Measurements from ENCODE around the gene PRLHR. TPM values are rescaled to one million over a fixed set of nuclear protein-coding genes. Genes with fewer than 3 reads are reported as not detected.
A peak's percentile ranks its signal among the peaks of the same experiment; 100 is the strongest.

PRLHR gene
- total RNA-seq, 3 donors from 2014 or later: not detected

DNA sequence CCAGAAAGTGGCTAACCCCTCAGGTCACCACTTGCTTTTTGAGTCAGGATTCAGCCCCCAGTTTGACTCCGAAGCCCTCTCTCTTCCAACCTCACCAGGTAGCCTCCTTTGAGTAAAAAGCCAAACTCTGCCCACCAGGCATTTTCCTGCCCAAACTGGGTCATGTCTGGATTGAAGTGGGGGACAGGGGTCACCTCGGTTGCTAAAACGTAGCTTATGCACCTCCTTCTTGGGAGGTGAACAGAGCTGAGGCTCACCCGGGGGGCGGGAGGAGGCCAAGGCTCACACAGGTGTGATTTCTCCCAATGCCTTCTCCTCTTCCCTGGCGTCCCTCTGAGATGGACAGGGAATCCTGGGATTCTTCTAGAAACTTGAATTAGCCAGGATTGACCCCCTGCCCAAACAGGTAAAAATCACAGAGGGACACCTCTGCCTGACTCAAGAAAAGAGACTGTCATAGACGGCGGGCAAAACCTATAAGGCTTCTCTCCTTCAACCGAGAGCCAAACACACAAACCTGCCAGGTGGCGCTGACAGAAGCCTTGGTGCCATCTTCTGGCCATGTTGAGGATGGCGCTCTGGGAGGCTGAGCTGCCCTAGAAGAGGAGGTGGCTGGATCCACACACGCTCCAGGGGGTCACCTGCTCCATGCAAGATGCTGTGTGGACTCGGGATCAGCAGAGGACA lies 51.6 kb downstream of the PRLHR start:
- Histone ChIP-seq H3K4me1 (no peaks in the 10 kb centered on the region), H3K4me3 (no peak overlapping the region), H3K36me3 (no peaks in the 10 kb centered on the region), H3K27me3 (peaks cover 0 to 8% of the 10 kb centered on the region in 2 donors), H3K9me3 (no peaks in the 10 kb centered on the region), H3K27ac (no peak overlapping the region)
- no peak for TF ChIP-seq POLR2A (IDR thresholded peaks at IDR 0.05)
- TF ChIP-seq CTCF (IDR thresholded peaks at IDR 0.05): peak in 2 of 3 donors; percentile 54 to 71
- DNase-seq (ENCODE audit: low spot score in 2 of 2): peak in 1 of 2 donors; percentile 68
- intact Hi-C loops (cut with DNase I; ENCODE audit: low total_unique reads): no loop called here

- TF ChIP-seq POLR2A (IDR thresholded peaks at IDR 0.05) (no peak), POLR2AphosphoS5 (IDR thresholded peaks at IDR 0.05) (no peak), CTCF (IDR thresholded peaks at IDR 0.05) (no peak)
- no peaks in the 10 kb centered on the region for H3K36me3 ChIP-seq
- DNase-seq (ENCODE audit: low spot score in 2 of 2): no peak
Measured at GRCh38 chr10:118542745-118543144, 52.7 kb downstream of the PRLHR start.

DNA sequence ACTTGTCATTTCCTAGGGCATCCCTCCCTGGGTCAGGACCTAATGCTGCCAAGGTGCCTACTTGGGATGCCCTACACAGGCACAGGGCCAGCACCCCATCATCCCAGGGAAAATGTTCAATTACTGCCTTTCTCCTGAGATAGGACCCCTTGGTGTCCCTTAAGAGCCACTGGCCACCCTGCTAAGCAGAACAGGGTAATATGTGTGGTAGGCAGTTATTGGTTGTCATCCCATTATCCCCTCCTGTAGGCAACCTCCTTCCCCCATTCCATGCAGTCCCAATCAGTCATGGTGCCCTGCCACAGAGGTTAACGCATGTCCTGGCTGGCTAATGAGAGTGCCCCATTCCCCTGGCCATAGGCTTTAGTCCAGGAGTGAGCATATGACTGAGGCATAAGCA lies 53.2 kb downstream of the PRLHR start:
- Histone ChIP-seq H3K9me3 (no peaks in the 10 kb centered on the region), H3K4me3 (no peak overlapping the region), H3K27ac (no peak overlapping the region), H3K4me1 (no peaks in the 10 kb centered on the region), H3K27me3 (peaks cover 0 to 8% of the 10 kb centered on the region in 2 donors), H3K36me3 (no peaks in the 10 kb centered on the region)
- no peak for DNase-seq (ENCODE audit: low spot score in 2 of 2)
- TF ChIP-seq POLR2A (IDR thresholded peaks at IDR 0.05) (no peak), POLR2AphosphoS5 (IDR thresholded peaks at IDR 0.05) (no peak), CTCF (IDR thresholded peaks at IDR 0.05) (no peak)
- intact Hi-C loops (cut with DNase I; ENCODE audit: low total_unique reads): no loop called here

More at GRCh38 chr10:118542745-118543144, 52.7 kb downstream of the PRLHR start:
- Histone ChIP-seq H3K4me1 (no peaks in the 10 kb centered on the region), H3K4me3 (no peak overlapping the region), H3K9me3 (no peaks in the 10 kb centered on the region), H3K27me3 (peaks cover 0 to 8% of the 10 kb centered on the region in 2 donors), H3K27ac (no peak overlapping the region)
- intact Hi-C loops (cut with DNase I; ENCODE audit: low total_unique reads): no loop called here

- intact Hi-C loops (cut with DNase I; ENCODE audit: low total_unique reads): no loop called here
Measured at GRCh38 chr10:118541718-118542117, 53.7 kb downstream of the PRLHR start.

More at GRCh38 chr10:118541718-118542117, 53.7 kb downstream of the PRLHR start:
- no peaks in the 10 kb centered on the region for H3K4me1 ChIP-seq
- TF ChIP-seq CTCF (IDR thresholded peaks at IDR 0.05): no peak
- no peak for TF ChIP-seq POLR2A (IDR thresholded peaks at IDR 0.05)
- no peak for TF ChIP-seq POLR2AphosphoS5 (IDR thresholded peaks at IDR 0.05)
- peaks cover 0 to 8% of the 10 kb centered on the region in 2 donors for H3K27me3 ChIP-seq
- no peak for DNase-seq (ENCODE audit: low spot score in 2 of 2)
- no peak overlapping the region for H3K27ac ChIP-seq
- no peaks in the 10 kb centered on the region for H3K36me3 ChIP-seq
- no peak overlapping the region for H3K4me3 ChIP-seq
- H3K9me3 ChIP-seq: no peaks in the 10 kb centered on the region

Other genes starting within 250 kb of the PRLHR start
- 10 to 100 TPM; 33.4 to 68.6 (median 55.2) TPM for gene CACUL1, start 159.3 kb upstream of the PRLHR start, total RNA-seq

All from breast epithelium (tissue), 4 donors.